Stimulated activated CD4-positive, alpha-beta T cell treated with anti-CD3 and anti-CD28 coated beads, Interleukin-4, amount 100 ng/mL, for 48 hours (primary cell): Measurements from ENCODE around the gene TEX13B.
A peak's percentile ranks its signal among the peaks of the same experiment; 100 is the strongest.
"Not testable (repeated sequence)": the region's sequence is repeated elsewhere in the genome, so short reads cannot be mapped to it uniquely, and the experiment has no call there.

Experiments
- DNase-seq, 2 donors: peaks; one replicate each; pipeline ENCODE4 v3.0.0-alpha.2; 2020; ENCODE audit warnings: low read depth in 2 of 2

Gene TEX13B

GRCh38 chrX:107982356-107982755 lies at the start of gene TEX13B:
TSS of gene TEX13B (minus strand) at chrX:107982370. CDS start at chrX:107982127, 243 bp downstream.
- DNase-seq, result no peak

- DNase-seq, result no peak
Measured at GRCh38 chrX:108029928-108030711, 48.0 kb upstream of the TEX13B start.

- no peak for DNase-seq
Measured at GRCh38 chrX:108028854-108029253, 46.7 kb upstream of the TEX13B start.

- DNase-seq, result no peak
Measured at GRCh38 chrX:108025954-108026600, 43.9 kb upstream of the TEX13B start.

- no peak for DNase-seq
Measured at GRCh38 chrX:108025376-108025775, 43.2 kb upstream of the TEX13B start.

GRCh38 chrX:108022491-108023089 lies 40.4 kb upstream of the TEX13B start:
- DNase-seq, result peak in 1 of 2 donors; percentile 13

GRCh38 chrX:108020631-108021030 lies 38.5 kb upstream of the TEX13B start:
- DNase-seq, result no peak

GRCh38 chrX:108019382-108019875 lies 37.3 kb upstream of the TEX13B start:
- no peak for DNase-seq

- DNase-seq, result no peak
Measured at GRCh38 chrX:108018656-108019381, 36.6 kb upstream of the TEX13B start.

- no peak for DNase-seq
Measured at GRCh38 chrX:108001218-108001814, 19.1 kb upstream of the TEX13B start.

GRCh38 chrX:108000751-108001150 lies 18.6 kb upstream of the TEX13B start:
- no peak for DNase-seq

GRCh38 chrX:107996124-107996523 lies 14.0 kb upstream of the TEX13B start:
- DNase-seq, result no peak

- DNase-seq, result no peak
Measured at GRCh38 chrX:107985033-107985432, 2.9 kb upstream of the TEX13B start.

- DNase-seq, result no peak
Measured at GRCh38 chrX:107979534-107979933, 2.6 kb downstream of the TEX13B start.

GRCh38 chrX:107978707-107979307 lies 3.4 kb downstream of the TEX13B start:
- DNase-seq, result no peak

- DNase-seq, result no peak
Measured at GRCh38 chrX:107978071-107978470, 4.1 kb downstream of the TEX13B start.

GRCh38 chrX:107971636-107972035 lies 10.5 kb downstream of the TEX13B start:
- no peak for DNase-seq

GRCh38 chrX:107970073-107970472 lies 12.1 kb downstream of the TEX13B start:
- no peak for DNase-seq

GRCh38 chrX:107968623-107969022 lies 13.5 kb downstream of the TEX13B start:
- no peak for DNase-seq

- DNase-seq, result not testable (repeated sequence)
Measured at GRCh38 chrX:107955337-107955736, 26.8 kb downstream of the TEX13B start.

GRCh38 chrX:107940095-107940494 lies 42.1 kb downstream of the TEX13B start:
- DNase-seq, result no peak
